Pancreas (tissue), 10 donors: ENCODE results near the gene PAPOLG. TPM values are rescaled to one million over a fixed set of nuclear protein-coding genes. Genes with fewer than 3 reads are reported as not detected.

Source experiments
- ATAC-seq, 4 donors: fragments of 200-7000 bp; cut with Tn5 transposase; one replicate each; pipeline versions ENCODE4 v1.8.0 to v1.9.1; 2020; ENCODE audit warnings: mild to moderate bottlenecking in 4 of 4, moderate library complexity in 4 of 4
- DNase-seq, 6 donors: peaks; one replicate each; pipeline ENCODE4 v3.0.0-alpha.2; 2020
- FAIRE-seq: peaks from 2 replicates; lab custom pipeline; 2012; peaks lifted over from hg19 to GRCh38; lab: Jason Lieb, UNC
- H3K27ac ChIP-seq, 4 donors: fragments of 200-600 bp; sonication (generic); 1 replicate in 3 of 4; 2 replicates in 1 of 4; pipeline versions ENCODE4 v1.5.0 to v1.8.0; 2020
- H3K27me3 ChIP-seq, 4 donors: fragments of 200-600 bp; one replicate each; pipeline ENCODE4 v1.8.0; 2021
- H3K36me3 ChIP-seq, 3 donors: fragments of 200-600 bp; sonication (generic) in 1 of 3; one replicate each; pipeline versions ENCODE4 v1.5.0 to v1.8.0; 2020 to 2021
- H3K4me1 ChIP-seq, 3 donors: fragments of 200-600 bp; one replicate each; pipeline ENCODE4 v1.8.0; 2021
- H3K4me3 ChIP-seq, 4 donors: fragments of 200-600 bp; sonication (generic) in 2 of 4; one replicate each; pipeline versions ENCODE4 v1.5.0 to v1.8.0; 2020 to 2021
- H3K9me3 ChIP-seq, 4 donors: fragments of 200-600 bp; one replicate each; pipeline ENCODE4 v1.8.0; 2021
- CTCF ChIP-seq, 4 donors: fragments of 200-600 bp; sonication (generic) in 3 of 4; IDR thresholded peaks; one replicate each; pipeline versions ENCODE4 v1.5.0 to v1.8.0; 2021; ENCODE audit warnings: antibody characterized with exemption in 4 of 4
- whole genome bisulfite sequencing, 2 donors: extraction: QIAGEN DNeasy Blood & Tissue Kit; methylation state at CpG; one replicate each; pipeline ENCODE4 v1.1.7; 2013; 5-methylcytosine and 5-hydroxymethylcytosine counted together
- intact Hi-C, 3 donors: fragments of 100-400 bp; cut with DNase I; formaldehyde crosslinking; loops; one replicate each; pipeline versions ENCODE4 v1.11.1 to v1.14.2; 2022
- polyA plus RNA-seq, 2 donors: library from polyadenylated mRNA; stranded (reverse); fragments of 200-250 nt; gene quantifications; one replicate each; pipeline ENCODE4 v1.2.3, GENCODE V29; 2013
- total RNA-seq, 6 donors: library from RNA; stranded (reverse); fragmentation: NEBNext Ultra II Directional in 4 of 6; extraction: Animal tissue kit (Norgen Biotek cat#: 25700) in 4 of 6; gene quantifications; one replicate each; pipeline versions ENCODE4 v1.2.1 to v1.2.4, GENCODE V29; 2021 to 2023
- donor health status: healthy with polysubstance abuse.
- donor health status: DM: no; HTN: no; CAD: no; lungs with moderate emphysema.
- donor health status: DM: no; HTN: no; CAD: no.
- donor health status: control.
- donor health status: control.
- donor health status: Bipolar disorder and iron deficiency.
- donor health status: DM: yes; HTN: yes; CAD: no.
- donor health status: DM: no; HTN: no; CAD: no.
- donor health status: DM: no; HTN: no; CAD: no.
- donor health status: DM: yes; HTN: yes; CAD: no.

PAPOLG gene
- total and polyA plus RNA-seq, 8 donors, result 2.2 to 8.7 (median 3.7) TPM

DNA sequence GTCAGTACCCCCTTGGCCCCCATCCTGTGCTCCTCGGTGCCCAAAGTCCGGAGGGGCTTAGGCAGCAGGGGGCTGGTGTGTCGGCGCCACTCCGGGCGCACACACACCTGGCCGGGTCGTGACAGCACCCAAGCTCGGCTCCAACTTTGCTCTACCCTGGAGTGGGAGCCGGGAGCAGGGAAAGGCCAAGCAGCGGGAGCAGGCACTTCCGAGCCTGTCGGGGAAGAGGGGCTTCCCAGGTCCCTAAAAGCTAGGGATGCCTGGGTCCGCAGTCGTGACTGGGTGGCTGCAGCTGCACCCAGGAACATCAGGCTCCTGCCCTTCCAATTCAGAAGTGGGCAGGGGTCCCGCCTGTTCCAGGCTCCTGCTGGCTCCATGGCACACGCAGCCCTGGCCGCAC is 48.4 kb downstream of the PAPOLG start:
- Histone ChIP-seq H3K4me1 (no peaks in the 10 kb centered on the region), H3K4me3 (no peak overlapping the region), H3K36me3 (no peaks in the 10 kb centered on the region), H3K9me3 (no peaks in the 10 kb centered on the region), H3K27me3 (no peaks in the 10 kb centered on the region), H3K27ac (no peak overlapping the region)
- DNase-seq (peak in 1 of 6 donors; percentile 62), FAIRE-seq (no peak), ATAC-seq (no peak)
- WGBS, 2 donors, result 91% methylated on average over 17 to 18 of the region's 18 CpGs
- intact Hi-C loops, result no loop called here
- TF ChIP-seq CTCF (IDR thresholded peaks at IDR 0.05), result no peak

GRCh38 chr2:60806595-60806987 is 50.5 kb downstream of the PAPOLG start:
- TF ChIP-seq CTCF (IDR thresholded peaks at IDR 0.05), result no peak
- no peaks in the 10 kb centered on the region for H3K36me3 ChIP-seq
- no peak for DNase-seq
- H3K27ac ChIP-seq, result no peak overlapping the region
- H3K9me3 ChIP-seq, result no peaks in the 10 kb centered on the region
- FAIRE-seq, result no peak
- WGBS, 2 donors, result 79% methylated on average over 7 of the region's 7 CpGs
- H3K27me3 ChIP-seq, result no peaks in the 10 kb centered on the region
- intact Hi-C loops, result no loop called here
- no peak for ATAC-seq
- no peaks in the 10 kb centered on the region for H3K4me1 ChIP-seq
- no peak overlapping the region for H3K4me3 ChIP-seq

- DNase-seq, result no peak
- ATAC-seq, result peak in 3 of 4 donors; percentile 14 to 34 (median 27)
Measured at GRCh38 chr2:60806988-60807681, 51.1 kb downstream of the PAPOLG start.

GRCh38 chr2:60808330-60808801 is 52.3 kb downstream of the PAPOLG start:
- WGBS, 2 donors, result 93 to 94% methylated on average over 16 of the region's 16 CpGs
- no peak for FAIRE-seq

More at GRCh38 chr2:60806988-60807681, 51.1 kb downstream of the PAPOLG start:
- TF ChIP-seq CTCF (IDR thresholded peaks at IDR 0.05), result no peak
- H3K27ac ChIP-seq, result no peak overlapping the region
- WGBS, 2 donors, result 40 to 41% methylated on average over 6 of the region's 6 CpGs
- FAIRE-seq, result no peak
- no peaks in the 10 kb centered on the region for H3K36me3 ChIP-seq
- H3K27me3 ChIP-seq, result no peaks in the 10 kb centered on the region
- H3K4me3 ChIP-seq, result no peak overlapping the region
- intact Hi-C loops, result no loop called here
- H3K4me1 ChIP-seq, result no peaks in the 10 kb centered on the region
- no peaks in the 10 kb centered on the region for H3K9me3 ChIP-seq

More at GRCh38 chr2:60808330-60808801, 52.3 kb downstream of the PAPOLG start:
- DNase-seq (no peak), ATAC-seq (no peak)
- no peak for TF ChIP-seq CTCF (IDR thresholded peaks at IDR 0.05)
- no peaks in the 10 kb centered on the region for H3K36me3 ChIP-seq
- H3K27me3 ChIP-seq, result no peaks in the 10 kb centered on the region
- H3K27ac ChIP-seq, result no peak overlapping the region
- no peaks in the 10 kb centered on the region for H3K4me1 ChIP-seq
- intact Hi-C loops, result no loop called here
- no peaks in the 10 kb centered on the region for H3K9me3 ChIP-seq
- H3K4me3 ChIP-seq, result no peak overlapping the region
